HepG2 (cell line): ENCODE data around the gene CALCR. TPM values are rescaled to one million over a fixed set of nuclear protein-coding genes. Genes with fewer than 3 reads are reported as not detected.

Experiments
- ATAC-seq: fragments of 200-7000 bp; cut with Tn5 transposase; 3 replicates; pipeline ENCODE4 v1.9.1; 2020; ENCODE audit warnings: mild to moderate bottlenecking, moderate library complexity
- BruUV-seq: library from RNA; stranded (reverse); fragments of 400-500 nt; replicated peaks from 2 replicates; lab custom pipeline; 2021; lab: Mats Ljungman, UMichigan
- CTCF ChIA-PET: fragments of 300-600 bp; formaldehyde crosslinking; extraction: SDS; loops from one replicate; lab custom pipeline; 2021; ENCODE audit warnings: low total read pairs, inconsistent platforms, low intra/inter-chr PET ratio; lab: Yijun Ruan, JAX
- POLR2A ChIA-PET: fragments of 350-600 bp; sonication (Branson Sonifier 250); formaldehyde crosslinking; loops from one replicate; lab custom pipeline; 2020; ENCODE audit warnings: antibody characterized with exemption, inconsistent platforms; lab: Yijun Ruan, JAX
- DNase-seq: peaks from one replicate; pipeline ENCODE4 v3.0.0-alpha.2; 2015; ENCODE audit warnings: low spot score
- FAIRE-seq: peaks from 3 replicates; lab custom pipeline; 2011; peaks lifted over from hg19 to GRCh38; lab: Jason Lieb, UNC
- H2AFZ ChIP-seq: one replicate; pipeline ENCODE4 v1.6.1; 2011; ENCODE audit warnings: low read length, inconsistent platforms
- H3K27ac ChIP-seq: fragments of 300-600 bp; 3 replicates; pipeline ENCODE4 v1.8.0; 2011; ENCODE audit warnings: mixed run types, mild to moderate bottlenecking, mixed read lengths, low read length, inconsistent platforms; ENCODE audit not compliant: insufficient read depth; ENCODE audit errors: extremely low read length
- H3K27me3 ChIP-seq, 2 experiments: fragments of 200-600 bp in 1 of 2; 2 replicates in 1 of 2; 3 replicates in 1 of 2; pipeline versions ENCODE4 v1.6.0 to v1.8.0; 2011; ENCODE audit warnings: low read length in 2 of 2, mild to moderate bottlenecking in 2 of 2, moderate library complexity in 2 of 2, inconsistent platforms in 1 of 2; ENCODE audit not compliant: insufficient read depth in 2 of 2, control insufficient read depth in 1 of 2
- H3K36me3 ChIP-seq, 2 experiments: fragments of 200-600 bp in 1 of 2; replicated peaks in 1 of 2; 2 replicates in 1 of 2; 3 replicates in 1 of 2; pipeline versions ENCODE4 v1.5.1 to v1.8.0; 2011; ENCODE audit warnings: low read length in 2 of 2, inconsistent platforms in 1 of 2; ENCODE audit not compliant: insufficient read depth in 2 of 2, control insufficient read depth in 1 of 2
- H3K4me1 ChIP-seq: 2 replicates; pipeline ENCODE4 v1.5.1; 2012; ENCODE audit warnings: low read length, inconsistent platforms; ENCODE audit not compliant: insufficient read depth
- H3K4me2 ChIP-seq: 2 replicates; pipeline ENCODE4 v1.6.0; 2011; ENCODE audit warnings: low read depth, low read length, inconsistent platforms
- H3K4me3 ChIP-seq, 3 experiments: fragments of 200-600 bp in 1 of 3; sonication (generic), shearing (Covaris generic) in 1 of 3; replicated peaks in 1 of 3; 2 replicates each; pipeline ENCODE4 v1.5.1; 2011 to 2016; ENCODE audit warnings: low read length in 3 of 3, inconsistent platforms in 2 of 3, low read depth in 2 of 3, mild to moderate bottlenecking in 2 of 3, control low read depth in 1 of 3, mixed read lengths in 1 of 3; ENCODE audit not compliant: insufficient read depth in 1 of 3
- H3K79me2 ChIP-seq: one replicate; pipeline ENCODE4 v1.6.1; 2011; ENCODE audit warnings: low read length, inconsistent platforms; ENCODE audit not compliant: insufficient read depth
- H3K9ac ChIP-seq: 2 replicates; pipeline ENCODE4 v1.6.0; 2011; ENCODE audit warnings: mild to moderate bottlenecking, low read depth, low read length, inconsistent platforms; ENCODE audit not compliant: insufficient read depth
- H3K9me3 ChIP-seq: 2 replicates; pipeline ENCODE4 v1.5.1; 2012; ENCODE audit warnings: mild to moderate bottlenecking, low read length
- H4K20me1 ChIP-seq: 2 replicates; pipeline ENCODE4 v1.6.0; 2011; ENCODE audit warnings: inconsistent platforms, mild to moderate bottlenecking, low read length, moderate library complexity; ENCODE audit not compliant: insufficient read depth
- CBX2 ChIP-seq, 2 experiments: fragments of 200-600 bp in 1 of 2; sonication (generic); formaldehyde crosslinking in 1 of 2; IDR thresholded peaks; 2 replicates each; pipeline versions ENCODE4 v1.7.0 to v1.8.1; 2018 to 2022; ENCODE audit warnings: low read depth in 2 of 2, low read length in 1 of 2, mild to moderate bottlenecking in 1 of 2, missing genetic modification reagents in 1 of 2
- DZIP1 ChIP-seq: sonication (generic); formaldehyde crosslinking; IDR thresholded peaks from 2 replicates; pipeline ENCODE4 v1.5.0; 2020; ENCODE audit warnings: mild to moderate bottlenecking, missing genetic modification reagents
- EED ChIP-seq: sonication (generic); formaldehyde crosslinking; IDR thresholded peaks from 2 replicates; pipeline ENCODE4 v1.5.0; 2020; ENCODE audit warnings: mild to moderate bottlenecking, missing genetic modification reagents
- IKZF4 ChIP-seq: sonication (generic); formaldehyde crosslinking; IDR thresholded peaks from 2 replicates; pipeline ENCODE4 v1.5.1; 2020; ENCODE audit warnings: borderline replicate concordance, mild to moderate bottlenecking, low read depth, missing genetic modification reagents; ENCODE audit errors: not compliant biosample characterization
- MED13 ChIP-seq: sonication (generic); formaldehyde crosslinking; IDR thresholded peaks from 2 replicates; pipeline ENCODE4 v1.5.0; 2020; ENCODE audit warnings: missing genetic modification reagents
- ZNF232 ChIP-seq: sonication (generic); formaldehyde crosslinking; IDR thresholded peaks from 2 replicates; pipeline ENCODE4 v1.4.0; 2020; ENCODE audit warnings: missing genetic modification reagents, borderline replicate concordance
- ZNF235 ChIP-seq: sonication (generic); formaldehyde crosslinking; IDR thresholded peaks from 2 replicates; pipeline ENCODE4 v1.8.1; 2023; ENCODE audit warnings: mild to moderate bottlenecking, missing genetic modification reagents, borderline replicate concordance
- ZNF260 ChIP-seq: sonication (generic); formaldehyde crosslinking; IDR thresholded peaks from 2 replicates; pipeline ENCODE4 v1.4.0; 2020; ENCODE audit warnings: missing genetic modification reagents, low read depth, mild to moderate bottlenecking, borderline replicate concordance
- ZNF383 ChIP-seq: sonication (generic); formaldehyde crosslinking; IDR thresholded peaks from 2 replicates; pipeline ENCODE4 v1.4.0; 2020; ENCODE audit warnings: missing genetic modification reagents, mild to moderate bottlenecking, borderline replicate concordance
- ZNF709 ChIP-seq: sonication (generic); formaldehyde crosslinking; IDR thresholded peaks from 2 replicates; pipeline ENCODE4 v1.5.0; 2020; ENCODE audit warnings: mild to moderate bottlenecking, missing genetic modification reagents
- ZNF761 ChIP-seq: sonication (generic); formaldehyde crosslinking; conservative IDR thresholded peaks from 2 replicates; pipeline ENCODE4 v1.4.0; 2020; ENCODE audit warnings: mild to moderate bottlenecking, missing genetic modification reagents
- WGBS: methylation state at CpG from one replicate; pipeline ENCODE4 v1.1.6; 2017; ENCODE audit warnings: low lambda C conversion rate; 5-methylcytosine and 5-hydroxymethylcytosine counted together
- in situ Hi-C: cut with HindIII; loops from 2 replicates; pipeline ENCODE4 v1.10.0; 2017; ENCODE audit warnings: low pct_unique_long_range_greater_than_20kb; ENCODE audit not compliant: extremely low pct_ligation_motif_present
- intact Hi-C: fragments of 100-400 bp; cut with micrococcal nuclease; formaldehyde crosslinking; loops from one replicate; pipeline ENCODE4 v1.10.0; 2022; ENCODE audit not compliant: unreplicated experiment
- polyA plus RNA-seq, 8 experiments: library from polyadenylated mRNA; depleted of rRNA in 3 of 8; stranded (reverse) in 7 of 8; unstranded in 1 of 8; fragments of >200 nt; fragmentation: Illumina TruSeq in 4 of 8; extraction: Trizol in 4 of 8; gene quantifications; 2 replicates each; pipeline versions ENCODE4 v1.2.1 to v1.2.3, GENCODE V29; 2011 to 2016; ENCODE audit warnings: low read depth in 4 of 8, missing spikeins in 1 of 8, mixed read lengths in 1 of 8; ENCODE audit not compliant: insufficient read depth in 1 of 8
- total RNA-seq, 5 experiments: library from RNA; depleted of rRNA; stranded (reverse); fragments of >200 nt; fragmentation: Illumina TruSeq; extraction: Trizol; gene quantifications; 2 replicates each; pipeline ENCODE4 v1.2.3, GENCODE V29; 2016; ENCODE audit warnings: low read depth in 1 of 5
- TF ChIP-seq, protein P1 (sequence below): fragments of 450-650 bp; IDR thresholded peaks from 2 replicates; pipeline ENCODE4 v1.6.1; 2017; ENCODE audit warnings: mild to moderate bottlenecking

Gene CALCR
- total and polyA plus RNA-seq, 2 of the 13 experiments (the other 11 are each of a cell fraction or from before 2014, with no cell fraction given) = not detected

DNA sequence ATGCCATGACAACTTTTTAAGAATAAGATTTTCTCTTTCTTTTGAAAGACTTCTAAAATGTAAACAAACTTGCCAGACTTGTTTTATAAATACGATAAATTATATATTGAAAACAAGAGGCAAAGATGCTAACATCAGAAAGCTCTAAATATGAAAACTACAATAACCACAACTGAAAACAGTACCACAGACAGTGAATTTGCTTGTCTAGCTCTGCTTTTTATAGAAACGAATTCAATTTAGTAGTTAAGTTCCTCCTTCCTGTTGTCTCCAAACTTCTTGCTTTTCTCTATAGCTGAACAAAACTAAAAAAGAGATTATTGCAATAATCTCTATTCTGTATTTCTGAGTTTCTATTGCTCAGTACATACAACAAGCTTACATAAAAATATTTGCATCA lies 147.4 kb downstream of the CALCR start:
- Histone ChIP-seq H3K4me3 (no peak overlapping the region), H3K4me2 (no peak overlapping the region), H3K27ac (no peak overlapping the region), H3K27me3 (no peaks in the 10 kb centered on the region; a peak in 1 of 5 replicates), H3K9me3 (no peaks in the 10 kb centered on the region), H3K4me1 (no peaks in the 10 kb centered on the region), H2AFZ (no peak overlapping the region), H3K36me3 (no peaks in the 10 kb centered on the region), H4K20me1 (no peaks in the 10 kb centered on the region), H3K79me2 (no peaks in the 10 kb centered on the region), H3K9ac (no peak overlapping the region)
- ChIA-PET CTCF (no interaction called here), POLR2A (no interaction called here)
- in situ Hi-C loops = no loop called here
- BruUV-seq = no TSS peak
- intact Hi-C loops = no loop called here
- no peak for FAIRE-seq
- no peak for DNase-seq
- TF ChIP-seq ZNF235 (CRISPR knock-in tag) = no peak
- TF ChIP-seq ZNF383 = no peak
- no peak for TF ChIP-seq DZIP1
- no peak for TF ChIP-seq CBX2 (IDR thresholded peaks at IDR 0.05; ENCODE audit: low read depth, low read length)
- no peak for TF ChIP-seq CBX2 (CRISPR knock-in tag; IDR thresholded peaks at IDR 0.05; ENCODE audit: low read depth)
- no peak for TF ChIP-seq EED (CRISPR knock-in tag)
- WGBS = 1% methylated on average over 2 of the region's 2 CpGs
- ATAC-seq = no peak

- POLR2A ChIA-PET = no interaction called here
- H3K27me3 ChIP-seq = no peaks in the 10 kb centered on the region; a peak in 1 of 5 replicates
- no peaks in the 10 kb centered on the region for H3K36me3 ChIP-seq
- no peaks in the 10 kb centered on the region for H3K79me2 ChIP-seq
- H2AFZ ChIP-seq = no peak overlapping the region
- BruUV-seq = no TSS peak
- no peak overlapping the region for H3K4me3 ChIP-seq
- DNase-seq (no peak), FAIRE-seq (no peak), ATAC-seq (no peak)
- CTCF ChIA-PET = no interaction called here
- H4K20me1 ChIP-seq = no peaks in the 10 kb centered on the region
- intact Hi-C loops (no loop called here), in situ Hi-C loops (no loop called here)
- no peak overlapping the region for H3K27ac ChIP-seq
- 10% methylated on average over 15 of the region's 15 CpGs for WGBS
- H3K4me2 ChIP-seq = no peak overlapping the region
- H3K9ac ChIP-seq = no peak overlapping the region
- H3K9me3 ChIP-seq = no peaks in the 10 kb centered on the region
- no peaks in the 10 kb centered on the region for H3K4me1 ChIP-seq
- TF ChIP-seq ZNF761 (CRISPR knock-in tag) = no peak
- TF ChIP-seq ZNF232 (CRISPR knock-in tag) = no peak
- TF ChIP-seq ZNF709 = no peak
- no peak for TF ChIP-seq MED13 (CRISPR knock-in tag)
- TF ChIP-seq, protein P1, sequence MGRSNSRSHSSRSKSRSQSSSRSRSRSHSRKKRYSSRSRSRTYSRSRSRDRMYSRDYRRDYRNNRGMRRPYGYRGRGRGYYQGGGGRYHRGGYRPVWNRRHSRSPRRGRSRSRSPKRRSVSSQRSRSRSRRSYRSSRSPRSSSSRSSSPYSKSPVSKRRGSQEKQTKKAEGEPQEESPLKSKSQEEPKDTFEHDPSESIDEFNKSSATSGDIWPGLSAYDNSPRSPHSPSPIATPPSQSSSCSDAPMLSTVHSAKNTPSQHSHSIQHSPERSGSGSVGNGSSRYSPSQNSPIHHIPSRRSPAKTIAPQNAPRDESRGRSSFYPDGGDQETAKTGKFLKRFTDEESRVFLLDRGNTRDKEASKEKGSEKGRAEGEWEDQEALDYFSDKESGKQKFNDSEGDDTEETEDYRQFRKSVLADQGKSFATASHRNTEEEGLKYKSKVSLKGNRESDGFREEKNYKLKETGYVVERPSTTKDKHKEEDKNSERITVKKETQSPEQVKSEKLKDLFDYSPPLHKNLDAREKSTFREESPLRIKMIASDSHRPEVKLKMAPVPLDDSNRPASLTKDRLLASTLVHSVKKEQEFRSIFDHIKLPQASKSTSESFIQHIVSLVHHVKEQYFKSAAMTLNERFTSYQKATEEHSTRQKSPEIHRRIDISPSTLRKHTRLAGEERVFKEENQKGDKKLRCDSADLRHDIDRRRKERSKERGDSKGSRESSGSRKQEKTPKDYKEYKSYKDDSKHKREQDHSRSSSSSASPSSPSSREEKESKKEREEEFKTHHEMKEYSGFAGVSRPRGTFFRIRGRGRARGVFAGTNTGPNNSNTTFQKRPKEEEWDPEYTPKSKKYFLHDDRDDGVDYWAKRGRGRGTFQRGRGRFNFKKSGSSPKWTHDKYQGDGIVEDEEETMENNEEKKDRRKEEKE = no peak
- TF ChIP-seq ZNF260 = no peak
- no peak for TF ChIP-seq IKZF4 (CRISPR knock-in tag)
- no peak for TF ChIP-seq ZNF383
Measured at GRCh38 chr7:93426155-93426696, 148.3 kb downstream of the CALCR start.
